ENCODE results near the gene CDPF1.

Gene CDPF1

DNA sequence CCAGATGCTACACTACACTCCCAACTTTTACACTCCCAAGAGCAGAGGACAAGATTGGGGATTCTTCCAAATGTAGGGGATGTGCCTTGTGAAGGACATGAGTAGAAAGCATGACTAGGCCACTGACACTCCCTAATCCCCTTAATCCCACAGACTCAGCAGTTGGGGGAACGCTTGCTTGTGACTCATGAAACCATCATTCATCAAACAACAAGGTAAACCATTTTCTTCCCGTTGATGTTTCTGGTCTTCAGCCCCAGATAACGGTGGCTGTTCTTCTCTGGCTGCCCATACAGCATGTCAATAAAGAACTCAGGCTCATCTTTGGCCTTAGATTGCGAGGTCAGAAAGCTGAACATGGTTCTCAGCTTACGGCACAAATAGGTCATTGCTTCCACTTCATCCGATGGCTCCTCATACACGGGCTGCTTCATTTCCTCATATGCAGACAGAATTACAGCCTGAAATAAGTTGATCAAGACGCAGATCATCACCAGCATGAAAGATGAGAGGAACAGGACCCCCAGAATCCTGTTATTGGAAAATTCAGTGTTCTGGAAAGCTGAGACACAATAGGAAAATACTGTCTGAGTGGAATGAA lies 6.4 kb upstream of the CDPF1 start:
- no peak for DNase-seq

GRCh38 chr22:46251816-46252380 lies 1.8 kb upstream of the CDPF1 start:
- no peak for DNase-seq

GRCh38 chr22:46251266-46251665 lies 1.2 kb upstream of the CDPF1 start:
- DNase-seq: no peak

- DNase-seq: no peak
Observed at GRCh38 chr22:46250783-46251125, 661 bp upstream of the CDPF1 start.

DNA sequence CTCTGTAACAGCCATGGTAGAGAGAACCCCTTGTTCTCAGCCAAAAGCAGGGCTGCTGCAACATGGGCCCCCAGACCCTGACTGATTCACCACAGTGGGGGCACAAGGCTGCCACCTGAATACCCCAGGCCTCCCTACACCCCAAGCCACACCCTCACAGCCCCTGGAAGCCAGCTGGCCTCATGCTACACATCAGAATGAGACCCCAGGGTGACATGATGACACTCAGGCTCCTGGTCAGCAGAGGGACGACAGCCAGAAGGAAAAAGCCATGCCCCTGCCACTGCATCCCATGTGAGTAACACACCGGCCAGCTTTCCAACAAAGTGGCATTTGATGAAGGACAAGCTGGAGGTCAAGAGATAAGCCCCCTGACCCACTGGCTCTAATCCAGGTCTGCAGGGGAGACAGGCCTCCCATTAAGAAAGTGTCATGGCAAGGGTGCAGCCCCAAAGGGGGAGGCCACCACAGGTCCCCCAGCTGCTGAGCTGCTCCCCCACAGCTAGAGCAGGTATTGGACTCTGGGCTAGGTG lies 2.6 kb downstream of the CDPF1 start:
- DNase-seq: no peak

DNA sequence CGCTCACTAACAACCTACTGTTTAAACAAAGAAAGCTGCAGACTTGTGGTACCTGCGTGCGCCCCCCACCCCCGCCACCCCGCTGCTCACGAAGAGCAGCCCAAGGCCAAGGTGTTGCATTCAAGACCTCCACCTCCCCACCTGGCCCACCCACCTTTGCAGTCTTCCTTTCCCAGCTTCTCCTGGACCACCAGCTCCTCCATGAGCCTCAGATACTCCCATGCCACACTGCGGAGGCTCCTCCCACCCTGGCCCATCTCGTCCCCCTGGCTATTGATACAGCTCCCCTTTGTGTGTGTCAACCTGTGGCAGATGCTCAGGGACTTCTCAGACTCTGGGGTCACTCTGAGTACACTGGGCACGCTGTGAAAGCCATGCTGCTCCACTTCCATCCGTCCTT lies 3.9 kb downstream of the CDPF1 start:
- no peak for DNase-seq

DNA sequence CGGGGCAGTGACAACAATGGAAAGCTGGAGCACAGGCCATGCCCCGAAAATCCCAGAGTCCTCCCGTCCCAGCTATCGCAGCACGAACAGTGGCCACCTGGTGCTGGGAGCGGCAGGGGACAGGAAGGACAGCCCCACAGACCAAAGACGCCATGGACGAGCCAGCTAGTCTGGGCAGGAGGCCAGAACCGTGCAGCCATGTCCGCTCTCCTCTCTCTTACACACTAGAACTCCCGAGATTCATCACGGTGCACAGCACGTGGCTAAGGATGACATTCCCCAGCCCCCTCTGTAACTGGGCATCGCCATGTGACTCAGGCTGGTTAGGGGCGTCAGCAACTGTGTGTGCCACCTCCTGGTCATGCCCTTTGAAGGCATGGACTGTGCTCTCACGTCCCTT lies 4.6 kb downstream of the CDPF1 start:
- DNase-seq: peak in 1 of 2 experiments; percentile 55

GRCh38 chr22:46244771-46245170 lies 5.3 kb downstream of the CDPF1 start:
- no peak for DNase-seq

- no peak for DNase-seq
Observed at GRCh38 chr22:46242076-46242475, 8.0 kb downstream of the CDPF1 start.

- DNase-seq: no peak
Observed at GRCh38 chr22:46241396-46242007, 8.6 kb downstream of the CDPF1 start.

DNA sequence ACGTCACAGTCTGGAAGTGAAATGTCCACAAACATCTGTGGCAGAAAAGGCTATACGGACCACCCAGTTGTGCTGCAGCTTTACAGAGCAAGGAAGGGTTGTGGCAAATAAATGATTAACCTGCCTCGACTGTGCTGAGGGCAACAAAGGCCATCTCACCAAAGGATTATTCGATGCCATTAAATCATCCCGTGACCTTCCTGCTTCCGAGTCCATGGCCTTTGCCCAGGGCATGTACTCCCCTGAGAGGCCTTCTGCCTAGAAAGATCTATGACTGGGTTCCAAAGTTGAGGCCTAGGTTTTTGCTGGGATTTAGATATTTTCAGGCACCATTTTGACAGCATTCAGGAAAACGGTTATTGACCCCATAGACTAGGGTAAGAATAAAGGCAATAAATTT lies 9.2 kb downstream of the CDPF1 start:
- no peak for DNase-seq

GRCh38 chr22:46240506-46240905 lies 9.6 kb downstream of the CDPF1 start:
- DNase-seq: no peak

DNA sequence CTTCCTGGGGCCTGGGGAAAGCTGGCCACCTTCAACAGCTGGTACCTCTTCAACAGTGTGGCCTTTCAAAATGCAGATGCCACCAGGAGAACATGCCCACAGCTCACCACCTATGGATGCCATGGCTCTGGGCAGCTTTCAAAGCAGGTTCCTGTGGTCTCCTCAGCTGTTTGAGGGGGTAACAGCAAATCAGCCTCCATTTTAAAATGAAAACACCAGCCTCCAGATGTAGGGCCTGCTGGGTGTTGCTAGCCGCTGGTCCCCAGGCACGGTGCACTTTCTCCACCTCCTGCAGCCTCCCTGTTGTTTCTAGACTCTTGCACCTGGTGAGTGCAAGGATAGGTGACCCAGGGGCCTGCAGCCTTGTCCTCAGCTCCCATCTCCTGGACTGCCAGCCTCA lies 10.0 kb downstream of the CDPF1 start:
- no peak for DNase-seq

- no peak for DNase-seq
Observed at GRCh38 chr22:46239261-46240048, 10.6 kb downstream of the CDPF1 start.

DNA sequence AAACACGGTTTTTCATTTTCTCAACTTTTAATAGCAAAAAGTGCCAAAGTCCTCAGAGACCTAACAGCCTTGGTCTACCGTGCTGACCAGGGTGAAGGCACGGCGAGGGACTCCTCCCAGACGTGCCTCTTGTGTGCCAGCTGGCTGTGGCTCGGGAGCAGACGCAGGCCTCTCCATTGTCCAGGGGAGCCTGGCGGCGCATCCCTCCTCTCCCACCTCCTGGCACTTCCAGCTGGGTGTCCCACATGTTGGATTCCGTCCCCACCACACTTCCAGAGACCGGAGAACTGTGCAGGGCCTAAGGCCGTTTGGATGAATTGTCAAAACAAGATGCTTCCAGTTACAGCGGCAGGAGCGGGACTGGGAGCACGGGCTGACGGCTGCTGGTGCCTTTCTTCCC lies 11.6 kb downstream of the CDPF1 start:
- no peak for DNase-seq

GRCh38 chr22:46237453-46238124 lies 12.5 kb downstream of the CDPF1 start:
- DNase-seq: no peak

DNA sequence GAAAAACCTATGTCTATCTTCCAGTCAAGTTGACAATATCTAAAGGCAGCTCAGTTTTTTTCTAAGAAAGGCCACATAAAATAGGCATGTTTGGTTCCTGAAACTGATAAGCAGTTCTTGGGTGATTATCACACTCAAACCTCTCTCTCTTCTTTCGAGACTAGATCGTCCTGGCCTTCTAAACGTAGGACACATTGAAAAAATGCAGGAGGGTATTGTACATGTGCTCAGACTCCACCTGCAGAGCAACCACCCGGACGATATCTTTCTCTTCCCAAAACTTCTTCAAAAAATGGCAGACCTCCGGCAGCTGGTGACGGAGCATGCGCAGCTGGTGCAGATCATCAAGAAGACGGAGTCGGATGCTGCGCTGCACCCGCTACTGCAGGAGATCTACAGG lies 15.1 kb downstream of the CDPF1 start:
- DNase-seq: no peak

DNA sequence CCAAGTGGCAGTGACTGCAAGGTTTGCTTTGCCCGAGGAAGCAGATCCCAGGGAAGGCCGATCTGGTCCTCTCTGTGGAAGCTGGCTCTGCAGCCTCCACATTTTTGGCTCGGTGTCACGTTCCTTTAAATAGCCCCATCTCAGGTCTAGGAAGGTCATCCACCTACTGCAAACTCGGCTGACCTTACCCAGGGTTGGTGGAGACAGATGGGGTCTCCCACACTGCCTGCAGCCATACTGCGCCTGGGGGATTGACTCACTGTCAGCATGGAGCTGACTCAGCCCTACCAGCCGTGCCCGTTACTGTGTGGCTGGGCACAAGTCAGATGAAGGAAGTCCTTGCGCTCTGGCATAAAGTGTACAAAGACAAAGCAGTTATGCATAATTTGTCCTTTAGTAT lies 16.9 kb downstream of the CDPF1 start:
- DNase-seq: no peak

- DNase-seq: no peak
Observed at GRCh38 chr22:46230262-46230901, 19.7 kb downstream of the CDPF1 start.

DNA sequence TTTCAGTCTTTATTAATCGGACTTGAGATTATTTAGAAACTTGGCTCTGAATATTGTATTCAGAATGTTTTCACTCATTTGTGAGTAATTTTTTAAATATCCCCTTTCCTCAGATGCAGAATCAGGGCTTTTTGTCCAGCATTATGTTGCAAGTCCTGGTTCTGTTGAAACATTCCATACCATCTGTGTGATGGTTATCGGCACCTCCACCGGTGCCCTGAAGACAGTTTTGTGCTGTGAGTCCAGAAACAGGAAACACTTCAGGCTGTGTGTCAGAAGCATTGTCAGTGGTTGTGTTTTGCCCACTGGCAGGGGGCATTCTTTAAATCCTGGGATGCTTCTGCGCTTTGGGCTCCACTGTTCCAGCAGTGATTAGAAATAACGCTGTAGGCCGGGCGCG lies 20.4 kb downstream of the CDPF1 start:
- DNase-seq: no peak

DNA sequence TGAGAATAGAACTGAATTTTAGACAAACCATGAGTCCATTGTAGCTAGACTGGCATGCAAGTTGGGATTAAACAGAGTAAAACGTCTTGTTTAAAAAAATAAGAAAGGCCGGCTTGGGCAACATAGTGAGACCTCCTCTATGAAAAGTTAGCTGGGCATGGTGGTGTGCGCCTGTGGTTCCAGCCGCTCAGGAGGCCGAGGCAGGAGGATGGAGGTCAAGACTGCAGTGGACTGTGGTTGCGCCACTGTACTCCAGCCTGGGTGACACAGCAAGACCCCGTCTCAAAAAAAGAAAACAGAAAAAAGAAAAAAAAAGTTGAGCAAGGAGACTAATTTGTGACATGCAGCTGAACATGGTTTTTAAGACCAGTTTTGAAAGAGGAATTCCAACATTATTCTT lies 23.5 kb downstream of the CDPF1 start:
- DNase-seq: no peak

- DNase-seq: no peak
Observed at GRCh38 chr22:46225631-46226030, 24.5 kb downstream of the CDPF1 start.

DNA sequence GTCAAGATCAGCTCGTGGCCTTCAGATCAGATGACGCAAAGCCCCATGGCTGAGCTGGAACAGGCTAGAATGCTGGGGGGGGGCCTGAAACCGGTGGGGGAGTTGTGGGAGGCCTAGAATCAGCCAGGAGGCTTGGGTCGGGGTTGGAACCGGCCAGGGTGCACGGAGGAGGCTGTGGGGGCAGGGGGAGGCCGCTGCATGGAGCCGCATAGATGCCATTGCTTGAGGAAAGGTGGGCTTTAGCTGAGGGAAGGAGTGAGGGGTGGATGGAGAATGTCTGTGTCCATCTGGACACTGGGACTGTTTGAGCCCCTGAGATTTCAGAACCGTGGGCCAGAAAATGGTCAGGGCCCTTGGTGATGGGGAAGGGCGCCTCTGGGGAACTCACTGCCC lies 25.2 kb downstream of the CDPF1 start:
- DNase-seq: no peak

All from NCI-H2081 (cell line).